Measurements from ENCODE around the gene GDPD5.
A peak's percentile ranks its signal among the peaks of the same experiment; 100 is the strongest.

DNA sequence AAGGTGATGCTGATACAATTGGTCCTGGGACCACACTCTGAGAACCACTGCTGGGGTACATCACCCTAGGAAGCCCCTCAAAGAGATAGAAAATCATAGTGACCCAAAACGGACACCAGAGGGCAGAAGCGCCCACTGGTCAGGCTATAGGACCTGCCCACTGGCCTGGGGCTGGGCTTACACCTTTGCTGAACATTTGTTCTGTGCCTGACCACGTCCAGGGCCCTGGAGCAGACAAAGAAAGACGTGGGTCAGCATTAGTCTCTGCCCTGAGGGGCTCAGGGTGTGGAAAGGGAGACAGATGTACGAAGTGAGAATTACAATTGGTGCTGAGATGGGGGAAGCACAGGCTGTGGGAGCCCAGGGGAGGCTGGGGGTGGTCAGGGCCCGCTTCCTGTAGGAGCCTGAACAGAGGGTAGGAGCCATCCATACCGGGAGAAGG, 21.9 kb upstream of the GDPD5 start:
- TF ChIP-seq, protein P1, sequence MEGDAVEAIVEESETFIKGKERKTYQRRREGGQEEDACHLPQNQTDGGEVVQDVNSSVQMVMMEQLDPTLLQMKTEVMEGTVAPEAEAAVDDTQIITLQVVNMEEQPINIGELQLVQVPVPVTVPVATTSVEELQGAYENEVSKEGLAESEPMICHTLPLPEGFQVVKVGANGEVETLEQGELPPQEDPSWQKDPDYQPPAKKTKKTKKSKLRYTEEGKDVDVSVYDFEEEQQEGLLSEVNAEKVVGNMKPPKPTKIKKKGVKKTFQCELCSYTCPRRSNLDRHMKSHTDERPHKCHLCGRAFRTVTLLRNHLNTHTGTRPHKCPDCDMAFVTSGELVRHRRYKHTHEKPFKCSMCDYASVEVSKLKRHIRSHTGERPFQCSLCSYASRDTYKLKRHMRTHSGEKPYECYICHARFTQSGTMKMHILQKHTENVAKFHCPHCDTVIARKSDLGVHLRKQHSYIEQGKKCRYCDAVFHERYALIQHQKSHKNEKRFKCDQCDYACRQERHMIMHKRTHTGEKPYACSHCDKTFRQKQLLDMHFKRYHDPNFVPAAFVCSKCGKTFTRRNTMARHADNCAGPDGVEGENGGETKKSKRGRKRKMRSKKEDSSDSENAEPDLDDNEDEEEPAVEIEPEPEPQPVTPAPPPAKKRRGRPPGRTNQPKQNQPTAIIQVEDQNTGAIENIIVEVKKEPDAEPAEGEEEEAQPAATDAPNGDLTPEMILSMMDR (IDR thresholded peaks at IDR 0.05) = peak; percentile 87 to 94 (median 89)
- TF ChIP-seq EP300 (IDR thresholded peaks at IDR 0.05) = no peak
